Stomach smooth muscle (tissue), 2 donors: ENCODE data around the gene HCN3.

Experiments used
- H3K27ac ChIP-seq: one replicate; pipeline ENCODE4 v1.7.0; 2013; ENCODE audit warnings: mild to moderate bottlenecking, low read length, inconsistent platforms
- H3K27me3 ChIP-seq, 2 donors: one replicate each; pipeline ENCODE4 v1.7.0; 2013; ENCODE audit warnings: low read length in 2 of 2; ENCODE audit not compliant: insufficient read depth in 2 of 2, control insufficient read depth in 1 of 2
- H3K36me3 ChIP-seq, 2 donors: one replicate each; pipeline ENCODE4 v1.7.0; 2013; ENCODE audit warnings: low read length in 2 of 2; ENCODE audit not compliant: control insufficient read depth in 2 of 2, insufficient read depth in 2 of 2
- H3K4me1 ChIP-seq: one replicate; pipeline ENCODE4 v1.7.0; 2013; ENCODE audit warnings: low read length; ENCODE audit not compliant: control insufficient read depth, insufficient read depth
- H3K4me3 ChIP-seq, 2 donors: one replicate each; pipeline ENCODE4 v1.7.0; 2013; ENCODE audit warnings: low read length in 2 of 2
- H3K9ac ChIP-seq, 2 donors: one replicate each; pipeline ENCODE4 v1.7.0; 2013; ENCODE audit warnings: low read length in 2 of 2, mild to moderate bottlenecking in 1 of 2
- H3K9me3 ChIP-seq, 2 donors: one replicate each; pipeline ENCODE4 v1.7.0; 2013; ENCODE audit warnings: low read length in 2 of 2; ENCODE audit not compliant: control insufficient read depth in 2 of 2
- donor health status: healthy.
- donor health status: Pancreatic carcinoma.

HCN3 gene

DNA sequence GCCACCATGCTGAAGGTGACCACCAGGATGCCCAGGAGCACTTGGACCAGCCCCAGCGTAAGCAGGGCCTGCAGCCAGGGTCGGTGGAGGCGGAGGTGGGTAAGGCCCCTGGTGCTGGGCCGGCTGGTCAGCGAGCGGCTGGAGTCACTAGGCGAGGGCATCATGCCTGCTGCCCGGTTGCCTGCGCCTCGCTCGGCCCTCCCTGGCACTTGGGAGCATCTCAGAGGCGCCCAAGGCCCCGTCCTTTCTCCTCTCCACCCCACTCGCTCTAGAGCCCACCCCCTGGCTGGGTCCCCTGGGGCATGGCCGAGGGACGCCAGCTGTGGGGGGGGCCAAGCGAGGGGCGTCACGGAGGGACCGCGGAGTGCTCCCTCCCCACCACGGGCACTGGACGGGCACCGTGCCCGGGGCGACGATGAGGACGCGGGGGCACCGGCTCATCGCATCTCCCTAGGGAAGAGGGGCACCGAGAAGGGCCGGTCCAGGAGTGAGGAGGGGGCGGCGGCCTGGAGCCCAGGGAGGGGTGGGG is 22.5 kb upstream of the HCN3 start:
- Histone ChIP-seq H3K27me3 (no peaks in the 10 kb centered on the region), H3K36me3 (peaks cover 12 to 13% of the 10 kb centered on the region in 2 donors), H3K4me3 (peak overlapping the region; percentile 77 to 83), H3K9me3 (no peaks in the 10 kb centered on the region), H3K27ac (peak overlapping the region; percentile 98), H3K4me1 (peaks cover 35% of the 10 kb centered on the region), H3K9ac (peak overlapping the region; percentile 72 to 86)

DNA sequence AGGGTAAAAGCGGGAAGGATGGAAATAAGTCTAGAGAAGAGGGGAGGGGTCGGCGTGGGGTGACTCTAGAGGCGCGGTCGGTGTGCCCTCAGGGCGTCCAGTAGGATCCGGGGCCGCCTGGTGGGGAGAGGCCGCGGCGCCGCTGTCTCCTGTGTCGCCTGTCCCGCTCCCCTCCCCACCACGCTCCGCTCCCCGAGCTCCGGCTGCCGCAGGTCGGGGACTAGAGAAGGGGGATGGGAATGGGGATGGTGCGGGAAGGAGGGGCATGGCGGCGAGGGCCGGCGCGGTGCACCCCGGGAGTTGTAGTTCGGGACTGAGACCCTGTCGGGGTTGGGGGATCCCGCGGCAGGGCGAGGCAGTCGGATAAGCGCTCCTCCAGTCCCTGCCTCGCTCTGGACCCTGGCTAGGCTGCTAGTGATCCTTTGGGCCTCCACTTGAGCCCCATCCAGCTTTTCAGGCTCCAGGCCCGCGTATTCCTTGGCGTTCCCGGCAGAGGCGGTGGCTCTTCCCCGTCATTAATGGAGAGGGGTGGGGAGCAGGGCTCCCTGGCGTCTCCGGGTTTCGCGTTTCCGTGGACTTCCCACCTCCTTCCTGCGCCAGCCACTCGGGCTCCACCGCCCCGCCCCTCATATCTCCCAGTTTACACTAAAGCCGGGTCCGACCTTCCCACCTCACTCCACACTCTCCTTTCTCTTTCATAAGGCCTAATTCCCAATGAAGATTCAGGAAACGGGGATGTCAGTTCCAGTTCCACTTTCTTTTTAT is 21.8 kb upstream of the HCN3 start, which contains the start of gene ENTREP3:
Gene ENTREP3 (minus strand): TSS at position 241 of the 765 bp plus-strand sequence. CDS start 606 bp downstream, outside the sequence.
- no peaks in the 10 kb centered on the region for H3K27me3 ChIP-seq
- no peaks in the 10 kb centered on the region for H3K9me3 ChIP-seq
- peak within 1 kb of the TSS; percentile 98 for H3K27ac ChIP-seq
- H3K9ac ChIP-seq = peak within 1 kb of the TSS; percentile 86 to 98
- H3K36me3 ChIP-seq = peaks cover 12 to 13% of the 10 kb centered on the region in 2 donors
- peak within 1 kb of the TSS; percentile 77 to 83 for H3K4me3 ChIP-seq
- H3K4me1 ChIP-seq = peaks cover 33% of the 10 kb centered on the region

DNA sequence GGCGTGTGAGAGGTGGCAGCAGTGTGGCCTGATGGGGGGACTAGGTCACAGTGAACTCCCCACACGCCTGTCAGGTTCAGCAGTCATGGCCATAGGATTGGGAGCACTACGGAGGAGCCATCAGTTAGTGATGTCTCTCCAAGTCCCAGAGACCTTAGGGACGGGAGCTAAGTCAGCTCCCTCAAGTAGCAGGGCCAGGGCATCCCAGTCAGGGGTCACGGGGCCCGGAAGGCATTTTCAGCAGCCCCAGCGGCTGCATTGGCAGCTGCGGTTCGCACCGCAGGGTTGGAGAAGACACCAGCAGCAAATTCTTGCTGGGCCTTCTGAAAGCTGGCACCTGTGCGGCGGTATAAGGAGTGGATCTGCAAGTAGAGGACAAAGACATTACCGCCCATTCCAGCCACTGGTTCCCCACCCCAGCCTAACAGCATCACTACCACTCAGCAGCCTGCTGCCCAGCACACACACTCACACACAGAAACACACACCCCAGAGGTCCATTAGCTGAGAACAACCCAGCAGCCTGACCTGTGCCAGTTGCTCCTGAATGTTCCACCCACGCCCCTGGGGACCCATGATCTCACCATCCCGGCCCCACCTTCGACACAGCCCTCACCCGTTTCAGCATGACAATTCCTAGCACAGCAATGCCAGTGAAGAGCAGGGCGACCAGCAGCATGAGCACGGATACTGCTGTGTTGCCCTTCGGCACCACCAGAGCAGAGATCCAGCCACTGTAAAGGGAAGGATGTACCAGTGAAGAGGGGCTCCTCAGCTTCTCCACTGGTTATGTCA is 21.0 kb upstream of the HCN3 start:
- Histone ChIP-seq H3K27ac (peak overlapping the region; percentile 98), H3K36me3 (peaks cover 12 to 13% of the 10 kb centered on the region in 2 donors)

GRCh38 chr1:155260276-155260675 is 17.0 kb upstream of the HCN3 start:
- H3K4me3 ChIP-seq = no peak overlapping the region
- H3K27ac ChIP-seq = no peak overlapping the region
- H3K9ac ChIP-seq = no peak overlapping the region
- H3K27me3 ChIP-seq = no peaks in the 10 kb centered on the region
- H3K36me3 ChIP-seq = peaks cover 23 to 26% of the 10 kb centered on the region in 2 donors
- no peaks in the 10 kb centered on the region for H3K9me3 ChIP-seq
- H3K4me1 ChIP-seq = peaks cover 28% of the 10 kb centered on the region

More for the DNA sequence above, 21.0 kb upstream of the HCN3 start:
- no peaks in the 10 kb centered on the region for H3K27me3 ChIP-seq
- no peaks in the 10 kb centered on the region for H3K9me3 ChIP-seq
- H3K9ac ChIP-seq = peak overlapping the region; percentile 86 to 98
- peaks cover 33% of the 10 kb centered on the region for H3K4me1 ChIP-seq
- peak overlapping the region; percentile 77 to 83 for H3K4me3 ChIP-seq

DNA sequence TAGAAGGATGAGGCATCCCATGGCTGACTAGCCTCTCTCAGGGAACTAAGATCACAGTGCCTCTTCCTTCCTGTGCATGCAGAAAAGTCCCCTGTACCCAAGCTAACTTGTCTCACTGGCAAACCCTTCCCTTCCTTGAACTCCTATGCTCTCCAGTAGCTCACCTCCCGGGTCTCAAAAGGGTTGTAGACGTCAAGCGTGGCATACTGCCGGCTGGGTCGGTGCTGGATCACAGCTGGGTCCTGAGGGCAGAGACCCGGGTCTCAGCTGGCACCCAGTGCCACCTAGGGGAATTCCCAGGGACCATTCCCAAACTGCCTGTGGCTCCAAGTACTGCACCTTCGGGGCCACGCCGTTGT is 15.8 kb upstream of the HCN3 start:
- peak overlapping the region; percentile 87 to 94 for H3K4me3 ChIP-seq
- peaks cover 33% of the 10 kb centered on the region in 2 donors for H3K36me3 ChIP-seq
- H3K9ac ChIP-seq = peak overlapping the region; percentile 84 to 90

GRCh38 chr1:155261852-155262673 is 15.2 kb upstream of the HCN3 start, which contains the start of gene SCAMP3:
Gene SCAMP3 (minus strand): TSS chr1:155262360. CDS start chr1:155262151, 209 bp downstream.
- H3K27ac ChIP-seq = peak within 1 kb of the TSS; percentile 84
- no peaks in the 10 kb centered on the region for H3K9me3 ChIP-seq
- H3K4me3 ChIP-seq = peak within 1 kb of the TSS; percentile 87 to 94
- peaks cover 20% of the 10 kb centered on the region for H3K4me1 ChIP-seq
- H3K36me3 ChIP-seq = peaks cover 34 to 36% of the 10 kb centered on the region in 2 donors
- H3K27me3 ChIP-seq = no peaks in the 10 kb centered on the region
- peak within 1 kb of the TSS; percentile 84 to 90 for H3K9ac ChIP-seq

More for the DNA sequence above, 15.8 kb upstream of the HCN3 start:
- peaks cover 20% of the 10 kb centered on the region for H3K4me1 ChIP-seq
- peak overlapping the region; percentile 84 for H3K27ac ChIP-seq
- no peaks in the 10 kb centered on the region for H3K9me3 ChIP-seq
- no peaks in the 10 kb centered on the region for H3K27me3 ChIP-seq

DNA sequence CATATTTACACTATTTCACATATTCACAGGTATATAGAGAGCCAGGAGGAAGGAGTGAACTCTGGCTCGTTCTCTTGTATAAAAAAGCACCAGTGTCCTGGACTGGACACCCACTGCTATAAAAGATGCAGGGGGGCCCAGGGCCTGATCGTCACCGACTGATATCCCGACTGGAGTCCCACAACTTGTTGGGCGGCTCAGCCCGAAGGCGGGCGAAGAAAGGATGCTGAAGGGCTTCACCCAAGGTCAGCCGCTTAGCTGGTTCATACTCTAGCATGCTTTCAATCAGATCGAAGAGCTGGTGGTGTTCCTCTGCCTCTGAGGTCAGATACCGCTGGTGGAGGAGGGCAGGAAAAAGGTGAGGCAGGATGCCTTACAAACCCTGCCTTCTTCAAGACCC is 14.2 kb upstream of the HCN3 start:
- no peak overlapping the region for H3K4me3 ChIP-seq
- peaks cover 39% of the 10 kb centered on the region in 2 donors for H3K36me3 ChIP-seq
- peak overlapping the region in 1 of 2 donors; percentile 84 for H3K9ac ChIP-seq
- peaks cover 20% of the 10 kb centered on the region for H3K4me1 ChIP-seq
- H3K9me3 ChIP-seq = no peaks in the 10 kb centered on the region
- no peaks in the 10 kb centered on the region for H3K27me3 ChIP-seq
- H3K27ac ChIP-seq = no peak overlapping the region

DNA sequence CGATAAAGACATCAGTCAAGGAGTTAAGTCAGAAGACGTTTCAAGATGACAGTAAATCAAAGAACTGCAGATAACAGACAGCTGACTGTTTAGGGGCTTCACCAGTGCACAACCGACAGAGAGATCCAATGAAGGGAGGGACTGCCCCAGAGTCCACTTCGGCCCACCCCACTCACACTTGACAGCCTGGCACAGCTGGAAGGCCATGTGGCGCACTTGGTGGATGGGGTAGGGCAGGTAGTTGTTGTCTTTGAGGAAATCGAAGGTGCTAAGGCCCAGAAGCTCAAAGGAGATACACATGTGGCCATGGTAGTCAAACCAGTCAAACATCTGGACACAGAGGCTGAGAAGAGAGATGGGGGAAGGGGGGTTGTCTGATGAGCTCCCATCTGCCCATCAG is 10.7 kb upstream of the HCN3 start:
- Histone ChIP-seq H3K36me3 (peaks cover 59 to 60% of the 10 kb centered on the region in 2 donors), H3K4me1 (peaks cover 11% of the 10 kb centered on the region), H3K9ac (no peak overlapping the region), H3K27ac (no peak overlapping the region), H3K4me3 (no peak overlapping the region), H3K9me3 (no peaks in the 10 kb centered on the region), H3K27me3 (no peaks in the 10 kb centered on the region)

GRCh38 chr1:155267373-155267772 is 9.9 kb upstream of the HCN3 start:
- Histone ChIP-seq H3K4me1 (peaks cover 16% of the 10 kb centered on the region), H3K36me3 (peaks cover 59 to 60% of the 10 kb centered on the region in 2 donors), H3K9ac (no peak overlapping the region), H3K27me3 (no peaks in the 10 kb centered on the region), H3K4me3 (no peak overlapping the region), H3K27ac (no peak overlapping the region), H3K9me3 (no peaks in the 10 kb centered on the region)

DNA sequence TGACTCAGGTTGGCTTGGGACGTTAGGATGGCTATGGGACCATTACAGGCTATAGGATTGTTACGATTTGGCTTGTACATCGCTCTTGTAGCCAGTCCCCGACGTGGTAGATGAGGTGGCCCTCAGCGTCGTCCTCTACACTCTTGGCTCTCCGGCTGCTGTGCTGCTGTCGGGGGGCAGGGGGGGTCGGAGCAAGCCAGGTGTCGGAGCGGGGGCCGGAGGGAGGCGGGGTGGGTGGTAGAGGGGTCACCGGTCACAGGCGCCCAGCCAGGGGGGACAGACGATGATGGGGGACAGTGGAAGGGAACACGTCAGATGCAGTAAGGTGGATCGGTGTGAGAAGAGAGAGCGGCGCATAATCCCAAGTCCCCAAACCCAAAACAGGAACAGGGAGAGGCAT is 8.6 kb upstream of the HCN3 start:
- H3K4me1 ChIP-seq = peaks cover 15% of the 10 kb centered on the region
- no peak overlapping the region for H3K27ac ChIP-seq
- H3K36me3 ChIP-seq = peaks cover 59 to 60% of the 10 kb centered on the region in 2 donors
- H3K4me3 ChIP-seq = no peak overlapping the region
- H3K27me3 ChIP-seq = no peaks in the 10 kb centered on the region
- H3K9ac ChIP-seq = no peak overlapping the region
- no peaks in the 10 kb centered on the region for H3K9me3 ChIP-seq
